Smooth muscle cell of the coronary artery (primary cell): ENCODE results near the gene ZNF232. TPM values are rescaled to one million over a fixed set of nuclear protein-coding genes. Genes with fewer than 3 reads are reported as not detected.

Experiments used
- total RNA-seq: library from RNA; depleted of rRNA; stranded (reverse); fragments of >200 nt; gene quantifications from 2 replicates; pipeline ENCODE4 v1.2.3, GENCODE V29; 2014; ENCODE audit warnings: low replicate concordance

Gene ZNF232
- 4.2 and 4.7 TPM in 2 replicates for total RNA-seq

GRCh38 chr17:5111402-5112204 lies at the start of gene ZNF232:
TSS of gene ZNF232 (minus strand) at chr17:5111878. CDS start at chr17:5111822, 56 bp downstream.

GRCh38 chr17:5115673-5116651 lies 4.3 kb upstream of the ZNF232 start, which contains the start of gene USP6:
TSS of gene USP6 (plus strand) at chr17:5116032. CDS start at chr17:5130368, 14,336 bp downstream.

GRCh38 chr17:5078106-5079028 lies 33.3 kb downstream of the ZNF232 start, which contains the start of gene ZFP3:
TSS of gene ZFP3 (plus strand) at chr17:5078467. CDS start at chr17:5091505, 13,038 bp downstream.

Other genes with a start within 250 kb of the ZNF232 start
- gene C17orf107, start 212.3 kb downstream of the ZNF232 start, total RNA-seq = 2.1 and 7.4 TPM in 2 replicates
- gene CHRNE, start 208.8 kb downstream of the ZNF232 start, total RNA-seq = 0.38 and 0.47 TPM in 2 replicates
- not detected in 2 replicates for gene GP1BA, start 179.6 kb downstream of the ZNF232 start, total RNA-seq
- gene SLC25A11, start 171.8 kb downstream of the ZNF232 start, total RNA-seq = 51.1 and 76.2 TPM in 2 replicates
- gene RNF167, start 171.6 kb downstream of the ZNF232 start, total RNA-seq = 12.1 and 13.3 TPM in 2 replicates
- gene PFN1, start 163.3 kb downstream of the ZNF232 start, total RNA-seq = 665 and 1,065 TPM in 2 replicates
- 2.7 and 4.9 TPM in 2 replicates for gene ENO3, start 160.8 kb downstream of the ZNF232 start, total RNA-seq
- 44.5 and 69.5 TPM in 2 replicates for gene SPAG7, start 144.1 kb downstream of the ZNF232 start, total RNA-seq
- gene CAMTA2, start 124.2 kb downstream of the ZNF232 start, total RNA-seq = 4.1 TPM in 2 replicates
- gene INCA1, start 114.4 kb downstream of the ZNF232 start, total RNA-seq = 0.30 and 1.1 TPM in 2 replicates
- gene KIF1C, start 113.9 kb downstream of the ZNF232 start, total RNA-seq = 67.5 and 86.1 TPM in 2 replicates
- 0.15 and 0.82 TPM in 2 replicates for gene SLC52A1, start 76.5 kb downstream of the ZNF232 start, total RNA-seq
- 0.47 and 0.90 TPM in 2 replicates for gene ZFP3, start 33.4 kb downstream of the ZNF232 start, total RNA-seq
- not detected in 2 replicates for gene USP6, start 4.2 kb upstream of the ZNF232 start, total RNA-seq
- 3.3 and 5.3 TPM in 2 replicates for gene ZNF594, start 80.0 kb upstream of the ZNF232 start, total RNA-seq
- gene SCIMP, start 123.0 kb upstream of the ZNF232 start, total RNA-seq = not detected in 2 replicates
- 36.6 and 44.7 TPM in 2 replicates for gene RABEP1, start 170.4 kb upstream of the ZNF232 start, total RNA-seq